NCI-H748 treated with DMSO at 0.1 percent for 48 hours (cell line): ENCODE results near the gene CD247.

ENCODE experiments used
- DNase-seq: peaks from one replicate; lab custom pipeline; 2025; lab: John Stamatoyannopoulos, UW

Gene CD247

GRCh38 chr1:167512046-167512654, 6.2 kb downstream of the CD247 start:
- no peak for DNase-seq

GRCh38 chr1:167511374-167511986, 6.8 kb downstream of the CD247 start:
- DNase-seq, result no peak

GRCh38 chr1:167510881-167511280, 7.4 kb downstream of the CD247 start:
- no peak for DNase-seq

GRCh38 chr1:167510244-167510643, 8.1 kb downstream of the CD247 start:
- no peak for DNase-seq

GRCh38 chr1:167509587-167509986, 8.7 kb downstream of the CD247 start:
- DNase-seq, result no peak

GRCh38 chr1:167507719-167508118, 10.6 kb downstream of the CD247 start:
- DNase-seq, result no peak

- DNase-seq, result no peak
Measured at GRCh38 chr1:167504467-167504827, 13.9 kb downstream of the CD247 start.

GRCh38 chr1:167503626-167504466, 14.5 kb downstream of the CD247 start:
- no peak for DNase-seq

GRCh38 chr1:167502719-167503462, 15.4 kb downstream of the CD247 start:
- no peak for DNase-seq

- DNase-seq, result no peak
Measured at GRCh38 chr1:167502192-167502551, 16.2 kb downstream of the CD247 start.

- no peak for DNase-seq
Measured at GRCh38 chr1:167501515-167502191, 16.7 kb downstream of the CD247 start.

- no peak for DNase-seq
Measured at GRCh38 chr1:167500283-167500860, 18.0 kb downstream of the CD247 start.

GRCh38 chr1:167499664-167500101, 18.6 kb downstream of the CD247 start:
- no peak for DNase-seq

GRCh38 chr1:167499106-167499505, 19.2 kb downstream of the CD247 start:
- no peak for DNase-seq

GRCh38 chr1:167496797-167497619, 21.3 kb downstream of the CD247 start:
- DNase-seq, result no peak

- no peak for DNase-seq
Measured at GRCh38 chr1:167493372-167493771, 25.0 kb downstream of the CD247 start.

GRCh38 chr1:167492481-167492910, 25.8 kb downstream of the CD247 start:
- no peak for DNase-seq

GRCh38 chr1:167491586-167492461, 26.5 kb downstream of the CD247 start:
- DNase-seq, result no peak

GRCh38 chr1:167490765-167491164, 27.6 kb downstream of the CD247 start:
- no peak for DNase-seq
